ENCODE measurements around the gene MPV17L.

GRCh38 chr16:15415511-15415985, 20.0 kb downstream of the MPV17L start:
- no peak for TF ChIP-seq POLR2AphosphoS5 (IDR thresholded peaks at IDR 0.05; ENCODE audit: borderline replicate concordance, low read depth, low read length)
- no peak for TF ChIP-seq EZH2 (IDR thresholded peaks at IDR 0.05)

Data from SK-N-MC (cell line).